Common myeloid progenitor, CD34-positive (primary cell): ENCODE data around the gene STK24.

Source experiments
- CTCF ChIA-PET: fragments of 350-600 bp; sonication (Branson Sonifier 250); formaldehyde crosslinking; loops from one replicate; lab custom pipeline; 2021; ENCODE audit warnings: antibody characterized with exemption; lab: Charles Lee
- POLR2A ChIA-PET: fragments of 350-600 bp; sonication (Branson Sonifier 250); formaldehyde crosslinking; loops from one replicate; lab custom pipeline; 2021; ENCODE audit warnings: antibody characterized with exemption; lab: Charles Lee
- DNase-seq, 3 donors: peaks; one replicate each; pipeline versions ENCODE4 v3.0.0 to v3.0.0-alpha.2; 2013
- H3K27ac ChIP-seq, 2 experiments: 1 replicate in 1 of 2; 2 replicates in 1 of 2; pipeline ENCODE4 v1.7.0; 2013; ENCODE audit warnings: inconsistent platforms in 2 of 2, low read length in 2 of 2, mild to moderate bottlenecking in 2 of 2, low read depth in 1 of 2, moderate library complexity in 1 of 2; ENCODE audit not compliant: severe bottlenecking in 2 of 2, insufficient read depth in 1 of 2, poor library complexity in 1 of 2
- H3K27me3 ChIP-seq, 5 experiments: replicated peaks in 2 of 5; 1 replicate in 3 of 5; 2 replicates in 2 of 5; pipeline versions ENCODE4 v1.6.1 to v1.7.0; 2013; ENCODE audit warnings: low read length in 4 of 5, mild to moderate bottlenecking in 2 of 5, moderate library complexity in 2 of 5, inconsistent platforms in 1 of 5; ENCODE audit not compliant: insufficient read depth in 5 of 5, control insufficient read depth in 4 of 5
- H3K36me3 ChIP-seq, 4 experiments: 1 replicate in 2 of 4; 2 replicates in 2 of 4; pipeline versions ENCODE4 v1.6.1 to v1.7.0; 2013; ENCODE audit warnings: low read length in 3 of 4, control low read depth in 1 of 4, mild to moderate bottlenecking in 1 of 4; ENCODE audit not compliant: control insufficient read depth in 4 of 4, insufficient read depth in 4 of 4
- H3K4me1 ChIP-seq, 4 experiments: 1 replicate in 3 of 4; 2 replicates in 1 of 4; pipeline versions ENCODE4 v1.6.1 to v1.7.1; 2013; ENCODE audit warnings: low read length in 3 of 4, mild to moderate bottlenecking in 3 of 4, control low read depth in 1 of 4, inconsistent platforms in 1 of 4, moderate library complexity in 1 of 4; ENCODE audit not compliant: control insufficient read depth in 4 of 4, insufficient read depth in 4 of 4; ENCODE audit errors: control extremely low read depth in 1 of 4
- H3K4me3 ChIP-seq, 7 experiments: 1 replicate in 4 of 7; 2 replicates in 3 of 7; pipeline versions ENCODE4 v1.5.1 to v1.7.0; 2013; ENCODE audit warnings: mild to moderate bottlenecking in 7 of 7, low read length in 6 of 7, moderate library complexity in 6 of 7, inconsistent platforms in 2 of 7, low read depth in 2 of 7, control low read depth in 1 of 7; ENCODE audit not compliant: insufficient read depth in 4 of 7, control insufficient read depth in 1 of 7; ENCODE audit errors: extremely low read depth in 1 of 7
- H3K9me3 ChIP-seq, 5 experiments: 1 replicate in 4 of 5; 2 replicates in 1 of 5; pipeline versions ENCODE4 v1.6.1 to v1.7.1; 2013; ENCODE audit warnings: low read length in 4 of 5, mild to moderate bottlenecking in 2 of 5, inconsistent platforms in 1 of 5, low read depth in 1 of 5, moderate library complexity in 1 of 5; ENCODE audit not compliant: control insufficient read depth in 4 of 5, insufficient read depth in 2 of 5; ENCODE audit errors: control extremely low read depth in 1 of 5
- WGBS: methylation state at CpG from one replicate; pipeline ENCODE4 v1.1.5; 2013; ENCODE audit not compliant: insufficient coverage; 5-methylcytosine and 5-hydroxymethylcytosine counted together

The STK24 gene

DNA sequence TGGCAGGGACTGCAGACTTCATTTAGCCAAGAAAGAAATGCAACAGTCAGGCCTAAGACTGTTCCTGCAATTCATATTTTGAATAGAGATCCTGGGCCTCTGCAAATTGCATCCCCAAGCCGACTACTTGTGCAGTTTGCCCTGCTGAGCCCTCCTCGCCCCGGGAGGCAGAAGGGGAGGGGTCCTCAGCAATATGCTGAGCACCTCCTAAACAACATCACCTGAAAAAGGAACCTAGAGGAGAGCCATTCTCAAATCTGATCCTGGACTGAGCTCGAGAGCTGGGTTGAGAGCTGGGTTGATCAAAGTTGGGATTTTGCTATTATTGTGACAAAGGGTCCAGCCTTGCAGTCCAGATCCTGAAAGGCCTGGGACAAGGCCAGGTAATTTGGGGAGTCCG lies 129.8 kb downstream of the STK24 start:
- POLR2A ChIA-PET, result no interaction called here
- peaks cover 5 to 29% (median 12%) of the 10 kb centered on the region in 4 experiments for H3K36me3 ChIP-seq
- CTCF ChIA-PET, result interaction anchor here (1.0 to 5.5 kb wide), 8 partner anchors 8 to 226 kb away, joined by 3 to 86 read pairs (median 6); no protein-coding TSS in a partner anchor
- no peak overlapping the region for H3K27ac ChIP-seq
- no peaks in the 10 kb centered on the region for H3K9me3 ChIP-seq
- no peaks in the 10 kb centered on the region for H3K27me3 ChIP-seq
- DNase-seq, result no peak
- peaks cover 0 to 17% (median 13%) of the 10 kb centered on the region in 4 experiments for H3K4me1 ChIP-seq
- WGBS, result 95% methylated on average over 3 of the region's 5 CpGs
- H3K4me3 ChIP-seq, result no peak overlapping the region

DNA sequence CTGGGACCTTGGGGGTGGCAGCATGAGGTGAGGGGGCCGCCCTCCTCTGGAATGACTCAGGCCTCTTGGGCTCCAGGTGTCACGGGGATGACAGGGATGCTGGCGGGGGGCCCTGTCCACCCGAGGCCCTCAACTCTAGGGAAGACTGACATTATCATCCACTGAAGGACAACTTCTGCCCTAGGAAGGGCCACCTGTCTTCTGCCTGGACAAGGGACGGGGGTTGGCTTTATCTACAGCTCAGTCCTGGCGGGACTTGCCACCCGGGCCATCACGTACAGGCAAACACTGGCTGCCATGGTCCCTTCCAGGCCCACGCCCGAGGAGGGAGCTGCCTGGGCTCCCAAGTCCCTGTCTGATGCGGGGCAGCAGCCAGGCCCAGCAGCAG lies 130.7 kb downstream of the STK24 start:
- DNase-seq, result no peak
- ChIA-PET POLR2A (no interaction called here), CTCF (interaction anchor here (0.7 to 5.5 kb wide), 16 partner anchors 9 to 471 kb away, joined by 3 to 86 read pairs (median 8); no protein-coding TSS in a partner anchor)
- peaks cover 3 to 21% (median 9%) of the 10 kb centered on the region in 4 experiments for H3K36me3 ChIP-seq
- 97% methylated on average over 10 of the region's 11 CpGs for WGBS
- H3K27me3 ChIP-seq, result no peaks in the 10 kb centered on the region
- H3K27ac ChIP-seq, result no peak overlapping the region
- H3K4me3 ChIP-seq, result no peak overlapping the region
- H3K9me3 ChIP-seq, result no peaks in the 10 kb centered on the region
- peaks cover 0 to 23% (median 13%) of the 10 kb centered on the region in 4 experiments for H3K4me1 ChIP-seq

DNA sequence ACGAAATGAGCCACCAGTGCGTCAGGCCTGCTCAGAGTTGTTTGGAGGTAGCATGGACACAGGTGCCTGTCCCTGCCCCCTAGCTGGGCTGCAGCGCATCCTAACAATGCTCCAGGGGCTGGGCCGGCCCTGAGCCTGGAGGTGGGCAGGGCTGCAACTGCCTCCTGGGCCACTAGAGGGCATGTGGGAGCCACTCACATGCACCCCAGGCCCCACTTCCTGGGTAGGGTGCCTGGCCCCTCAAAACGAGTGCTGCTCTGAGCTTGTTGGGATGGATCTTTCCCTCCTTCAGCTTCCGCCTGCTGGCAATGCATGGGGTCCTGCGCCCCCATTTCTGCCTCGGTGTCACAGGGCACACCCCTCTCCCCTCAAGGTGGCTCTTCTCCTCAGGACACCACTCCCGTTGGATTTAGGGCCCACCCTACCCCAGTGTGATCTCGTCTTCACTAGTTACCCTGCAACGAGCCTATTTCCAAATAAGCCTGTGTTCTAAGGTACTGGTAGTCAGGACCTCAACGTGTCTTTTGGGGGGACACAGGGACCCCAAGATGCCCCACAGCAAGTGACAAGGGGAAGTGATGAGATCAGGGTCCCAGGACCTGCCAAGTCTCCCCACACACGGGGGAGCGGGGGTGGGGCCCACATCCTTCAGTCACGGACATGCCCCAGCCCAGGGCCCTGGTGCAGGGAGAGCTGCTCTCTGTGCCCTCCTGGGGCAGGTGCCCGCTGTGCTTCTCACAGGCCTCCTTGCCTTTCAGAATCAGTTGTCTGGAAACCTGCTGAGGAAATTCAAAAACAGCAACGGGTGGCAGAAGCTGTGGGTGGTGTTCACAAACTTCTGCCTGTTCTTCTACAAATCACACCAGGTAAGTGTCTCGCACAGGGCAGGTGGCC lies 131.3 kb downstream of the STK24 start:
- Histone ChIP-seq H3K27ac (no peak overlapping the region), H3K4me1 (peaks cover 0 to 21% (median 9%) of the 10 kb centered on the region in 4 experiments), H3K9me3 (no peaks in the 10 kb centered on the region), H3K27me3 (no peaks in the 10 kb centered on the region), H3K4me3 (peak overlapping the region in 2 of 7 experiments; percentile 34 to 69), H3K36me3 (peaks cover 3 to 19% (median 9%) of the 10 kb centered on the region in 4 experiments)
- 23% methylated on average over 15 of the region's 18 CpGs for WGBS
- DNase-seq, result peak; percentile 60 to 75 (median 73)
- ChIA-PET CTCF (interaction anchor here (0.6 to 5.5 kb wide), 27 partner anchors 10 to 470 kb away, joined by 3 to 86 read pairs (median 4); no protein-coding TSS in a partner anchor), POLR2A (no interaction called here)

DNA sequence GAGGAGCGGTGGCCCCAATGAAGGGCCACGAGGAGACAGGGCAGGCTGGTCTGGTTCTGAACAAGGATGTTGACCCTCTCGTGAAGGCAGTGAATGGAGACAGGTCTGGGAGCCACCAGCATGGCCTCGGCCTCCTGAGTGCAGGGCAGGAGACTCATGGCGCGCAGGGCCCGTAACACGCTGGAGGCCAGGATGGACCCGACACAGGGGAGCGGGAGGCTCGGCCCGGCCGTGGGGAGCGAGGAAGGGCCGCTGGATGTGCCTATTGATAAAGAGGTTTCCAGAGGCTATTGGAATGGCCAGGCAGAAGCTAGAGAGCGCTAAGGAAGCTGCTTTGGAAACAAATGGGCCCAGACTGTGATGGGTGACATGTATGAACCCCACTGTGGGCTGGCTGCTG lies 132.5 kb downstream of the STK24 start:
- WGBS, result 100% methylated on average over 16 of the region's 16 CpGs
- Histone ChIP-seq H3K36me3 (peaks cover 1 to 11% (median 8%) of the 10 kb centered on the region in 4 experiments), H3K27me3 (no peaks in the 10 kb centered on the region), H3K9me3 (no peaks in the 10 kb centered on the region), H3K27ac (no peak overlapping the region), H3K4me3 (no peak overlapping the region), H3K4me1 (peaks cover 0 to 18% (median 6%) of the 10 kb centered on the region in 4 experiments)
- POLR2A ChIA-PET, result no interaction called here
- DNase-seq, result no peak
- CTCF ChIA-PET, result interaction anchor here (1.1 to 5.5 kb wide), 13 partner anchors 9 to 411 kb away, joined by 3 to 86 read pairs (median 5); no protein-coding TSS in a partner anchor

DNA sequence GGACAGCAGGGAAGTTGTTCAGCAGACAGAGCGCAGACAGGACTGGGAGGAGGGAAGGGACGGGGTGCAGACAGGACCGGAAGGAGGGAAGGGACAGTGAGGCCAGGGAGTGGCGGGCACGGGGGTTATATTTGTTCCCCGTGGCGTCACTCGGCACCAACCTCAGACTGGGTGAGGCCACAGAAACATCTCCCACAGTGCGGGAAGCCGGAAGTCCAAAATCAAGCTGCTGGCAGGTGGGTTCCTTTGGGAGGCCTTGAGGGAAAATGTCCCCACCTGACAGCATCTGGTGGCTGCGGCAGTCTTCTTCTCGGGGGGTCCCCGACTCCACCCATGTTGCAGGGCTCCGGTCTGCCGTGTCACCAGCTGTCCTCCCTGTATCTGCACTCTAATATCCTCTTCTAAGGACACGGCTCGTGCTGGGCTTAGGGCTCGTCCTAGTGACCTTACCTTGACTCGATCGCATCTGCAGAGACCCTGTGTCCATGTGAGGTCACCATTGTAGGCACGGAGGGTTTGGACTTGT lies 133.0 kb downstream of the STK24 start:
- POLR2A ChIA-PET, result no interaction called here
- H3K4me3 ChIP-seq, result no peak overlapping the region
- no peak overlapping the region for H3K27ac ChIP-seq
- WGBS, result 92% methylated on average over 16 of the region's 21 CpGs
- H3K27me3 ChIP-seq, result no peaks in the 10 kb centered on the region
- peaks cover 0 to 18% (median 6%) of the 10 kb centered on the region in 4 experiments for H3K4me1 ChIP-seq
- peaks cover 0 to 7% (median 3%) of the 10 kb centered on the region in 4 experiments for H3K36me3 ChIP-seq
- CTCF ChIA-PET, result interaction anchor here (0.6 to 5.5 kb wide), 8 partner anchors 18 to 233 kb away, joined by 3 to 86 read pairs (median 8); no protein-coding TSS in a partner anchor
- H3K9me3 ChIP-seq, result no peaks in the 10 kb centered on the region
- DNase-seq, result no peak

DNA sequence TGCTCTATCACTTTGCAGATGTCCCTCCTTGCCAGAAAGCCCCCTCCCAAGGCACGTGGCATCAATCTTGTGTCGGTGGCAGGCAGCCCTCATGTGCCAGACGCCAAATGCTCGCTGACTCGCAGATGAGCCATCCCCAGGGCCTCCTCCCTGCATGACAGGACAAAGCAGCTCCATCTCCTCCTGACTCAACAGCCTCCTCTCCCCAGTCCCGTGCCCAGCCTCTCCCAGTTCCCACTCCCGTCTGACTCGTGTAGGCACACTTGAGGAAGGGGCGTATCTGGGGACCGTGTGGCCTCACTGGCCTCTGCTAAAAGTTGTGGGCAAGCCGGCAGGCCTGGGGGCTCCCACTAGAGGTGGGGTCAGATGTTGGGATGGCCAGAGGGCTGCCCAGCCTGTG lies 133.6 kb downstream of the STK24 start:
- POLR2A ChIA-PET, result no interaction called here
- CTCF ChIA-PET, result interaction anchor here (0.6 to 5.5 kb wide), 4 partner anchors 24 to 234 kb away, joined by 3 to 54 read pairs (median 6); no protein-coding TSS in a partner anchor
- H3K4me3 ChIP-seq, result no peak overlapping the region
- peaks cover 0 to 18% (median 6%) of the 10 kb centered on the region in 4 experiments for H3K4me1 ChIP-seq
- no peak overlapping the region for H3K27ac ChIP-seq
- H3K36me3 ChIP-seq, result peaks cover 0 to 5% (median 2%) of the 10 kb centered on the region in 4 experiments
- WGBS, result 97% methylated on average over 10 of the region's 11 CpGs
- no peak for DNase-seq
- no peaks in the 10 kb centered on the region for H3K9me3 ChIP-seq
- H3K27me3 ChIP-seq, result no peaks in the 10 kb centered on the region
